Vagina (tissue), 2 donors: ENCODE data around the gene DOCK4. TPM values are rescaled to one million over a fixed set of nuclear protein-coding genes. Genes with fewer than 3 reads are reported as not detected.

Experiments
- DNase-seq, 2 donors: peaks; one replicate each; pipeline ENCODE4 v3.0.0-alpha.2; 2017; ENCODE audit errors: extremely low spot score in 2 of 2
- H3K27ac ChIP-seq: fragments of 200-600 bp; sonication (generic); one replicate; pipeline ENCODE4 v1.5.1; 2019
- H3K27me3 ChIP-seq: fragments of 200-600 bp; sonication (generic); one replicate; pipeline ENCODE4 v1.5.1; 2019
- H3K36me3 ChIP-seq, 2 donors: fragments of 200-600 bp; sonication (generic); one replicate each; pipeline ENCODE4 v1.5.1; 2017 to 2019
- H3K4me1 ChIP-seq: fragments of 200-600 bp; sonication (generic); one replicate; pipeline ENCODE4 v1.5.1; 2019
- H3K4me3 ChIP-seq, 2 donors: fragments of 200-600 bp; sonication (generic); 1 replicate in 1 of 2; 2 replicates in 1 of 2; pipeline ENCODE4 v1.5.1; 2016 to 2019
- H3K9me3 ChIP-seq: fragments of 200-600 bp; sonication (generic); one replicate; pipeline ENCODE4 v1.5.1; 2019
- POLR2A ChIP-seq, 2 donors: fragments of 450-650 bp; IDR thresholded peaks; one replicate each; pipeline ENCODE4 v1.6.1; 2017; ENCODE audit warnings: antibody characterized with exemption in 2 of 2, mild to moderate bottlenecking in 2 of 2, moderate library complexity in 2 of 2
- POLR2AphosphoS5 ChIP-seq, 2 donors: sonication (generic); formaldehyde crosslinking; IDR thresholded peaks; one replicate each; pipeline ENCODE4 v1.9.0; 2017; ENCODE audit warnings: antibody characterized with exemption in 2 of 2, mild to moderate bottlenecking in 2 of 2, low read depth in 1 of 2; ENCODE audit not compliant: insufficient read depth in 1 of 2
- intact Hi-C: fragments of 100-400 bp; cut with DNase I; formaldehyde crosslinking; loops from one replicate; pipeline ENCODE4 v1.15.1; 2023
- total RNA-seq: library from RNA; depleted of rRNA; stranded (reverse); fragments of >200 nt; gene quantifications from one replicate; pipeline ENCODE4 v1.2.3, GENCODE V29; 2016
- TF ChIP-seq, protein P1 (sequence below), 3 experiments: fragments of 450-650 bp in 2 of 3; fragments of 200-600 bp in 1 of 3; sonication (generic) in 1 of 3; IDR thresholded peaks; one replicate each; pipeline ENCODE4 v1.5.1; 2017 to 2019; ENCODE audit warnings: antibody characterized with exemption in 3 of 3, mild to moderate bottlenecking in 2 of 3, moderate library complexity in 2 of 3

DOCK4 gene
- total RNA-seq, 1 donor from 2014 or later, result 40.3 TPM

DNA sequence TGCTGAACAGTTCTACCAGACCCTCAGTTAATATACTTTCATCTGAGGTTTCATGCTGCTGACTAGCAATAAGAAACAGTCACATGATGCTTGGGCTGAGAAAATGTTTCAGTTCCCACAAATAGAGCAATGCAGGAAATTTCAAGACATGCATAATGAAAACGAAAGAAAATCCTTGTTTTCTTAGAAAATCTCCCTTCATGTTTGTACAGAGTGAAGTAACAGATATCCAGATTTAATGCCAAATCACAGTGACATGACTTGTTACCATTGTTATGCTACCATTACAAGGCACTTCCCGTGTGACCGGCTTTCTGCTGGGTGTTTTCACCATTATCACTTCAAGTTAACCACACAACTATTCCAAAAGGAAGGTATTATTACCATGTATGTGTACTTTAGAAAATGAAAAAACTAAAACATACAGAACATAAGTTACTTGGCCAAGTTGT lies 121.7 kb downstream of the DOCK4 start:
- Histone ChIP-seq H3K27me3 (no peaks in the 10 kb centered on the region), H3K9me3 (no peaks in the 10 kb centered on the region), H3K4me3 (no peak overlapping the region), H3K27ac (no peak overlapping the region), H3K4me1 (peaks cover 19% of the 10 kb centered on the region), H3K36me3 (no peaks in the 10 kb centered on the region)
- intact Hi-C loops, result no loop called here
- TF ChIP-seq, protein P1, sequence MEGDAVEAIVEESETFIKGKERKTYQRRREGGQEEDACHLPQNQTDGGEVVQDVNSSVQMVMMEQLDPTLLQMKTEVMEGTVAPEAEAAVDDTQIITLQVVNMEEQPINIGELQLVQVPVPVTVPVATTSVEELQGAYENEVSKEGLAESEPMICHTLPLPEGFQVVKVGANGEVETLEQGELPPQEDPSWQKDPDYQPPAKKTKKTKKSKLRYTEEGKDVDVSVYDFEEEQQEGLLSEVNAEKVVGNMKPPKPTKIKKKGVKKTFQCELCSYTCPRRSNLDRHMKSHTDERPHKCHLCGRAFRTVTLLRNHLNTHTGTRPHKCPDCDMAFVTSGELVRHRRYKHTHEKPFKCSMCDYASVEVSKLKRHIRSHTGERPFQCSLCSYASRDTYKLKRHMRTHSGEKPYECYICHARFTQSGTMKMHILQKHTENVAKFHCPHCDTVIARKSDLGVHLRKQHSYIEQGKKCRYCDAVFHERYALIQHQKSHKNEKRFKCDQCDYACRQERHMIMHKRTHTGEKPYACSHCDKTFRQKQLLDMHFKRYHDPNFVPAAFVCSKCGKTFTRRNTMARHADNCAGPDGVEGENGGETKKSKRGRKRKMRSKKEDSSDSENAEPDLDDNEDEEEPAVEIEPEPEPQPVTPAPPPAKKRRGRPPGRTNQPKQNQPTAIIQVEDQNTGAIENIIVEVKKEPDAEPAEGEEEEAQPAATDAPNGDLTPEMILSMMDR (IDR thresholded peaks at IDR 0.05), result no peak
- no peak for TF ChIP-seq POLR2AphosphoS5 (IDR thresholded peaks at IDR 0.05; ENCODE audit: insufficient read depth in 1 of 2, low read depth in 1 of 2)
- no peak for DNase-seq

DNA sequence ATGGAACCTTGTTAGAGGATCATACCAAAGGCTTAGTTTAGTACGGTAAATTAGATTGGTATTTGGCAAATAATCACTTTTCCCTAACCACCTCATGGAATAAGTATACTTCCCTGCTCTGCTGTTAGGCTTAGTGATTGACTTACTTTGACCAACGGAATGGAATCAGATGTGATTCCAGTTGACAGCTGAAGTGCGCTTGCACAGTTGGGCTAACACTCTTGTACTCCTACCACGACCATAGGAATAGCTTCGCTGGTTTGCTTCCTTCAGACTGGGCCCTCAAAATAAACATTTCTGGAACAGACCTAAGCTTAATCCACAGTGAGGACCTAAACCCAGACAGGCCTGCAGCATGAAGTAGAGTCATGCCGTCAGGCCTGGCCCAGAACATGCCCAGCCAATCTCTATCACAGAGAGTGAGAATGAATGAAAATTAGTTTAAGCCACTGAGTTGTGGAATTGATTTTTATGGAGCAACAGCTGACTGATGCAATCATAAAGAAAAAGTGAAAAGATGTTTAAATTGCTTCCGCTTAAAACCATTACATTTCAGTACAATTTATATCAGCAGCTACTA lies 122.3 kb downstream of the DOCK4 start:
- no peak for DNase-seq
- Histone ChIP-seq H3K36me3 (no peaks in the 10 kb centered on the region), H3K9me3 (no peaks in the 10 kb centered on the region), H3K27ac (no peak overlapping the region), H3K4me3 (no peak overlapping the region), H3K4me1 (peaks cover 19% of the 10 kb centered on the region), H3K27me3 (no peaks in the 10 kb centered on the region)
- intact Hi-C loops, result no loop called here
- TF ChIP-seq POLR2A (IDR thresholded peaks at IDR 0.05), result no peak
- TF ChIP-seq, protein P1 (IDR thresholded peaks at IDR 0.05), result no peak
- no peak for TF ChIP-seq POLR2AphosphoS5 (IDR thresholded peaks at IDR 0.05; ENCODE audit: insufficient read depth in 1 of 2, low read depth in 1 of 2)

DNA sequence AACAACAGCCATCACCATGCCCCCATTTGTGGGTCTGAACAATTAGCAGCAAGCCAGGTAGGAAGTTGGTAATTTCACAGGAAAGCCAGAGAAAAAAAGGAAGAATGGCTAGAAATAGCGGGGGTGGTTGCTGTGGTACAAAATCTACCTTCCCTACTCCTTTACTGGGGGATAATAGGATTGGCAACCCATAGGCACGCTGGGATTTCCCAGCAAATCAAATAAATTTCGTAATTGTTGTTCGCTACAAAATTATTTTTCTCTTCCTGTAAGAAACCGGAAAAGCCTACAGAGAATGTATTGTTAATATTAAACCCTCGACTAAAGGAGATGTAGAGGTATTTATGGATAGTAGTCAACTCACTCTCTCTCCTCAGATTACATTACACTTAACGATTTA lies 123.9 kb downstream of the DOCK4 start:
- Histone ChIP-seq H3K4me1 (peaks cover 19% of the 10 kb centered on the region), H3K27me3 (no peaks in the 10 kb centered on the region), H3K36me3 (no peaks in the 10 kb centered on the region), H3K9me3 (no peaks in the 10 kb centered on the region), H3K4me3 (no peak overlapping the region), H3K27ac (no peak overlapping the region)
- TF ChIP-seq, protein P1 (IDR thresholded peaks at IDR 0.05), result no peak
- no peak for TF ChIP-seq POLR2AphosphoS5 (IDR thresholded peaks at IDR 0.05; ENCODE audit: insufficient read depth in 1 of 2, low read depth in 1 of 2)
- no peak for TF ChIP-seq POLR2A (IDR thresholded peaks at IDR 0.05)
- no peak for DNase-seq
- intact Hi-C loops, result no loop called here

DNA sequence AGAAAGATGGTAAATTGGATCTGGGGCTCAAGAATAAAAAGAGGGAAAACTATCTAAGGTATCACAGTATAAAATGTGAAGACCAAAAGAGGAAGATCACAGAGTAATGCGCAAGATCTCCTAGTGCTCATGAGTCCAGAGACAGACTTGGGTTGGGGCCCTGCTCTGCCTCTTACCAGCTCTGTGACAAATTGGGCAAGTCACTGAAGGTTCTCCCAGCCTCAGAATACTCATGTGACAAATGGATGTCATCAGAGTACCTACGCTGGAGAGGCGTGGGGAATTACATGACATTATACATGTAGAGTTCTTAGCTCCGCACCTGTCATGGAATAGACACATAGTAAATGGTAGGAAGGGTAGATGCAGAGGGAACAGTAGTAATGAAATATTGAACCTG lies 124.4 kb downstream of the DOCK4 start:
- Histone ChIP-seq H3K27ac (no peak overlapping the region), H3K9me3 (no peaks in the 10 kb centered on the region), H3K27me3 (no peaks in the 10 kb centered on the region), H3K4me1 (peaks cover 19% of the 10 kb centered on the region), H3K4me3 (no peak overlapping the region), H3K36me3 (no peaks in the 10 kb centered on the region)
- TF ChIP-seq POLR2AphosphoS5 (IDR thresholded peaks at IDR 0.05; ENCODE audit: insufficient read depth in 1 of 2, low read depth in 1 of 2), result no peak
- no peak for TF ChIP-seq POLR2A (IDR thresholded peaks at IDR 0.05)
- TF ChIP-seq, protein P1 (IDR thresholded peaks at IDR 0.05), result no peak
- intact Hi-C loops, result no loop called here
- no peak for DNase-seq

DNA sequence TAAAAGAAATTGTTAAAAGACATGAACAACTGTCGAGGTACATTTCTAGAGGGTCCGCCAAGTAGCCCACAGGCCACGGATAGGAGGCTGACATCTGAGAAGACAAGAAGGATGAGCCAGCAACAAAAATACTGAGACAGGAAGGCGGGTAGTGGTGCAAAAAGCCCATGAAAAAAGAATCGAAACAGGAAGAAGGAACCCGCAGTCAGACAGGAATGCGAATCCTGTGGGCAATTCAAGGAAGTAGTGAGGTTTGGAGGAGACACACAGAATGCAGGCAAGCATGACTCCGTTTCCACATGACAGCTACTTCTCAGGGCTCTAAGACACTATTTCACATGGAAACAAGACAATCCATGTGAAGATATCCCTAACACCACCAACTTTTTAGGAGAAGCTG lies 125.2 kb downstream of the DOCK4 start:
- Histone ChIP-seq H3K36me3 (no peaks in the 10 kb centered on the region), H3K27ac (no peak overlapping the region), H3K4me3 (no peak overlapping the region), H3K27me3 (no peaks in the 10 kb centered on the region), H3K9me3 (no peaks in the 10 kb centered on the region), H3K4me1 (peaks cover 19% of the 10 kb centered on the region)
- intact Hi-C loops, result no loop called here
- no peak for DNase-seq
- TF ChIP-seq, protein P1 (IDR thresholded peaks at IDR 0.05), result no peak
- TF ChIP-seq POLR2AphosphoS5 (IDR thresholded peaks at IDR 0.05; ENCODE audit: insufficient read depth in 1 of 2, low read depth in 1 of 2) (no peak), POLR2A (IDR thresholded peaks at IDR 0.05) (no peak)
